ENCODE results near the gene SH3RF1.

The SH3RF1 gene

GRCh38 chr4:169133932-169134331 is 136.8 kb downstream of the SH3RF1 start:
- TF ChIP-seq, protein P1, sequence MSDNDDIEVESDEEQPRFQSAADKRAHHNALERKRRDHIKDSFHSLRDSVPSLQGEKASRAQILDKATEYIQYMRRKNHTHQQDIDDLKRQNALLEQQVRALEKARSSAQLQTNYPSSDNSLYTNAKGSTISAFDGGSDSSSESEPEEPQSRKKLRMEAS (IDR thresholded peaks at IDR 0.05; ENCODE audit: low read depth, low read length), result no peak
- TF ChIP-seq POLR2A (IDR thresholded peaks at IDR 0.05; ENCODE audit: extremely low read depth, insufficient read length), result no peak
- TF ChIP-seq, protein P2, sequence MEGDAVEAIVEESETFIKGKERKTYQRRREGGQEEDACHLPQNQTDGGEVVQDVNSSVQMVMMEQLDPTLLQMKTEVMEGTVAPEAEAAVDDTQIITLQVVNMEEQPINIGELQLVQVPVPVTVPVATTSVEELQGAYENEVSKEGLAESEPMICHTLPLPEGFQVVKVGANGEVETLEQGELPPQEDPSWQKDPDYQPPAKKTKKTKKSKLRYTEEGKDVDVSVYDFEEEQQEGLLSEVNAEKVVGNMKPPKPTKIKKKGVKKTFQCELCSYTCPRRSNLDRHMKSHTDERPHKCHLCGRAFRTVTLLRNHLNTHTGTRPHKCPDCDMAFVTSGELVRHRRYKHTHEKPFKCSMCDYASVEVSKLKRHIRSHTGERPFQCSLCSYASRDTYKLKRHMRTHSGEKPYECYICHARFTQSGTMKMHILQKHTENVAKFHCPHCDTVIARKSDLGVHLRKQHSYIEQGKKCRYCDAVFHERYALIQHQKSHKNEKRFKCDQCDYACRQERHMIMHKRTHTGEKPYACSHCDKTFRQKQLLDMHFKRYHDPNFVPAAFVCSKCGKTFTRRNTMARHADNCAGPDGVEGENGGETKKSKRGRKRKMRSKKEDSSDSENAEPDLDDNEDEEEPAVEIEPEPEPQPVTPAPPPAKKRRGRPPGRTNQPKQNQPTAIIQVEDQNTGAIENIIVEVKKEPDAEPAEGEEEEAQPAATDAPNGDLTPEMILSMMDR (IDR thresholded peaks at IDR 0.05; ENCODE audit: low read depth, low read length), result no peak
- no peak for TF ChIP-seq MYC (IDR thresholded peaks at IDR 0.05; ENCODE audit: low read depth, low read length)
- H3K4me3 ChIP-seq (ENCODE audit: low read depth, low read length), result no peak overlapping the region
- DNase-seq (ENCODE audit: low read depth), result no peak

DNA sequence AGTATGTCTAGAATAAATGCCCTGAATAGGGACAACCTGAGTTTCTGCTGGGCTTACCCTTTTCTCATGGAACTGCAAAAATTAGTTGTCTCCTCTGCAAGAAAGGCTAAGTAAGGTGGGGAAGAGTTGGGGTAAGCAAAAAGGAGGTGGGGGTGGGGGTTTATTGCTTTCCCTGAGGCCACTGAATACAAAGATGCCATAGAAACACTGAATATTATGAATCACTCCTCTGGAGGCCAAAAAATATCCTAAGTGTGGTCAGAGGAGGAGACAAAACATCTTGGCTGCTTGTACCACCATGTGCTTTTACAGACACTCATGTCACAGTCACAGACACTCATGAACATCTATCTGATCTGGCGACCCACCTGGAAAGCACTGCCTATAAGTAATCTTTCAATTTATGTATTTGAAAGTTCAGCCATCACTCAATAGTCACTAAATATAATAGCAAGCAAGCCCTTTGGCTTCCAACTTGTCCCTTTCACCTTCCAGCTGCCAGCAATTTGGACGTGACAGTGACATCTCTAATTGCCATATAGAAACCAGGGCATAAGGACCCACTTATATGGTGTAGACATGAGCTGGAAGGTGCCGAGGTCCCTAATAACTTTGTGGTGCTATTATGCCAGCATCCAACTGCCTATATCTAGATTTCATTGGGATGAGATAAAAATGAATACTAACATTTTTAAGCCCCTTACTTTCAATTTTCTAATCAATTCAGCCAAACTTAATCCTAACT is 138.0 kb downstream of the SH3RF1 start:
- no peak overlapping the region for H3K4me3 ChIP-seq (ENCODE audit: low read depth, low read length)
- TF ChIP-seq, protein P1 (IDR thresholded peaks at IDR 0.05; ENCODE audit: low read depth, low read length), result no peak
- no peak for TF ChIP-seq MYC (IDR thresholded peaks at IDR 0.05; ENCODE audit: low read depth, low read length)
- DNase-seq (ENCODE audit: low read depth), result no peak

DNA sequence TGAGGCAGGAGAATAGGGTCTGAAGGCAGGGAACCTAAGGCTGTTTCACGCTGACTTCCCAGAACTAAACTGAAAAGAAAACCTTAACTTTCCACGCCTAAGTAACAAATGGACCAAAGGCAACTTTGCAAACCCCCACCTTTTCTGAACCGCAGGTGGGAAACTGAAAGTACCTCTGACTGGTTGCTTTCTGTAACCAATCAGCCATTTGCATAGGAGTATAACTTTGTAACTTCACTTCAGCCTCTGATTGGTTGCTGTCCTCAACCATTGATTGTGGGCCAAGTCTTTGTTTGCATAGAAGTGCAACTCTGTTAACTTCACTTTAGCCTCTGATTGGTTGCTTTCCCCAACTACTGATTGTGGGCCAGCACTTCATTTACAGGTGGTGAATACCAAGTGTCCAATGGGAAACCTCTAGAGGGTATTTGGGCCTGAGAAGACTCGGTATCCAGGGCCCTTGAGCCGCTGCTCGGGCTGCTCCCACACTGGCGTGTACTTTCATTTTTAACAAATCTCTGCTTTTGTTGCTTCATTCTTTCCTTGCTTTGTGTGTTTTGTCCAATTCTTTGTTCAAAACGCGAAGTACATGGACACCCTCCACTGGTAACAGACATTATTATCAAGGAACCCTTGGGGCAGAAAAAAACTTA is 139.1 kb downstream of the SH3RF1 start:
- no peak overlapping the region for H3K4me3 ChIP-seq (ENCODE audit: low read depth, low read length)
- DNase-seq (ENCODE audit: low read depth), result no peak
- TF ChIP-seq, protein P2 (IDR thresholded peaks at IDR 0.05; ENCODE audit: low read depth, low read length), result no peak
- TF ChIP-seq, protein P1 (IDR thresholded peaks at IDR 0.05; ENCODE audit: low read depth, low read length), result no peak
- TF ChIP-seq MYC (IDR thresholded peaks at IDR 0.05; ENCODE audit: low read depth, low read length) (no peak), POLR2A (IDR thresholded peaks at IDR 0.05; ENCODE audit: extremely low read depth, insufficient read length) (no peak)

DNA sequence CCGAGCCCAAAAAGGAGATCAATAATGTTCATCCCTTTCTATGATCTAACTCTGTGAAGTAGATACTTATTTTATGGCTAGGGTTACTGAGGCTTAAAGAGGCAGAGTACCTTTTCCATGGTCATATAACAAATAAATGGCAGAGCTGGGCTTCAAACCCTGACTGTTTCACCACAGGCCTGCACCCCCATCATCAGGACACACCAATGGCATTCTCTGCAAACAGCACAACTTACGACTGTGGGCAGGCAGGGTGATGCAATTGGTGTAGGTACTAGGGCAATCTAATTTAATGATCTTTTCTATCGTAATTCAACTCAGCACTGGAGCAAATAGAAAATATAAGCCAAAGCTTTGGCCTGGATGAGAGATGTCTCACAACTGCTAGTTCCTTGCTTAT is 141.9 kb downstream of the SH3RF1 start:
- H3K4me3 ChIP-seq (ENCODE audit: low read depth, low read length), result no peak overlapping the region
- TF ChIP-seq POLR2A (IDR thresholded peaks at IDR 0.05; ENCODE audit: extremely low read depth, insufficient read length) (no peak), MYC (IDR thresholded peaks at IDR 0.05; ENCODE audit: low read depth, low read length) (no peak)
- TF ChIP-seq, protein P2 (IDR thresholded peaks at IDR 0.05; ENCODE audit: low read depth, low read length), result no peak
- TF ChIP-seq, protein P1 (IDR thresholded peaks at IDR 0.05; ENCODE audit: low read depth, low read length), result no peak
- no peak for DNase-seq (ENCODE audit: low read depth)

GRCh38 chr4:169127314-169127713 is 143.4 kb downstream of the SH3RF1 start:
- no peak overlapping the region for H3K4me3 ChIP-seq (ENCODE audit: low read depth, low read length)
- TF ChIP-seq, protein P1 (IDR thresholded peaks at IDR 0.05; ENCODE audit: low read depth, low read length), result no peak
- TF ChIP-seq MYC (IDR thresholded peaks at IDR 0.05; ENCODE audit: low read depth, low read length), result no peak
- TF ChIP-seq, protein P2 (IDR thresholded peaks at IDR 0.05; ENCODE audit: low read depth, low read length), result no peak
- TF ChIP-seq POLR2A (IDR thresholded peaks at IDR 0.05; ENCODE audit: extremely low read depth, insufficient read length), result no peak
- no peak for DNase-seq (ENCODE audit: low read depth)

DNA sequence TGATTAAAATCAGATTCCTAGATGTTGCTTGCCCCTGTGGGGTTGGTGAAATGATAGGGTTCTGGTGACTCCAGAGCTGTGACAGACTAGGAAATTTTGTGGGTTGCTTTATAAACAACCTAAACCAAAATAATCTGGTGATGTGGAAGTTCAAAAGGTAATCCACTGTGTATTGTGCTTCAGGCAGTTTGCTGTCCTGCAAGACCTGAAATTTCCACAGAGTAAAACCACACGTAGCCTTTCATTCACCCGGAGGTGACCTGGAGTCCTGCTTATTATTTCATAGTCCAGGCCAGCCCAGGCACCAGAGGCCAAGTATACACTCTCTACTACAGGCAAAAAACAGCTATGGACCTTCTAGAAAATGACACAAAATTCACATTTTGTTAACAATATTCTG is 146.1 kb downstream of the SH3RF1 start:
- H3K4me3 ChIP-seq (ENCODE audit: low read depth, low read length), result no peak overlapping the region
- DNase-seq (ENCODE audit: low read depth), result no peak
- TF ChIP-seq MYC (IDR thresholded peaks at IDR 0.05; ENCODE audit: low read depth, low read length) (no peak), POLR2A (IDR thresholded peaks at IDR 0.05; ENCODE audit: extremely low read depth, insufficient read length) (no peak)
- TF ChIP-seq, protein P1 (IDR thresholded peaks at IDR 0.05; ENCODE audit: low read depth, low read length), result no peak
- TF ChIP-seq, protein P2 (IDR thresholded peaks at IDR 0.05; ENCODE audit: low read depth, low read length), result no peak

All from NB4 (cell line).